Liver (tissue), 3 donors: Measurements from ENCODE around the gene VSIR.

Experiments
- ATF3 ChIP-seq: IDR thresholded peaks from 2 replicates; pipeline ENCODE4 v1.6.1; 2016; ENCODE audit warnings: antibody characterized with exemption
- CTCF ChIP-seq: fragments of 150-350 bp; IDR thresholded peaks from 2 replicates; pipeline ENCODE4 v1.5.1; 2017; ENCODE audit warnings: improper control_type of control experiment, low read depth, low read length; ENCODE audit not compliant: missing input control
- EGR1 ChIP-seq, 2 donors: IDR thresholded peaks; 2 replicates each; pipeline ENCODE4 v1.6.1; 2016 to 2018; ENCODE audit warnings: antibody characterized with exemption in 2 of 2, low read depth in 2 of 2
- FOXA2 ChIP-seq: IDR thresholded peaks from 2 replicates; pipeline ENCODE4 v1.6.1; 2016; ENCODE audit warnings: antibody characterized with exemption
- HNF4G ChIP-seq: IDR thresholded peaks from 2 replicates; pipeline ENCODE4 v1.6.1; 2016; ENCODE audit warnings: antibody characterized with exemption
- RAD21 ChIP-seq, 2 donors: IDR thresholded peaks; 2 replicates each; pipeline ENCODE4 v1.6.1; 2016; ENCODE audit warnings: antibody characterized with exemption in 2 of 2, mild to moderate bottlenecking in 2 of 2
- YY1 ChIP-seq: IDR thresholded peaks from 2 replicates; pipeline ENCODE4 v1.6.1; 2016; ENCODE audit warnings: antibody characterized with exemption, mild to moderate bottlenecking
- donor health status: healthy.
- donor health status: healthy.

GRCh38 chr10:71708897-71709882 is 64.1 kb downstream of the VSIR start:
- TF ChIP-seq CTCF (no peak), FOXA2 (no peak), YY1 (no peak), RAD21 (IDR thresholded peaks at IDR 0.05) (no peak), ATF3 (no peak), HNF4G (no peak), EGR1 (IDR thresholded peaks at IDR 0.05; ENCODE audit: low read depth in 2 of 2) (no peak)
